GM12872 (cell line): ENCODE data around the gene ABL1.

Experiments used
- CTCF ChIP-seq: IDR thresholded peaks from 3 replicates; pipeline ENCODE4 v1.5.1; 2011; ENCODE audit warnings: low read depth, mild to moderate bottlenecking, low read length, moderate library complexity; ENCODE audit not compliant: insufficient read depth

ABL1 gene

DNA sequence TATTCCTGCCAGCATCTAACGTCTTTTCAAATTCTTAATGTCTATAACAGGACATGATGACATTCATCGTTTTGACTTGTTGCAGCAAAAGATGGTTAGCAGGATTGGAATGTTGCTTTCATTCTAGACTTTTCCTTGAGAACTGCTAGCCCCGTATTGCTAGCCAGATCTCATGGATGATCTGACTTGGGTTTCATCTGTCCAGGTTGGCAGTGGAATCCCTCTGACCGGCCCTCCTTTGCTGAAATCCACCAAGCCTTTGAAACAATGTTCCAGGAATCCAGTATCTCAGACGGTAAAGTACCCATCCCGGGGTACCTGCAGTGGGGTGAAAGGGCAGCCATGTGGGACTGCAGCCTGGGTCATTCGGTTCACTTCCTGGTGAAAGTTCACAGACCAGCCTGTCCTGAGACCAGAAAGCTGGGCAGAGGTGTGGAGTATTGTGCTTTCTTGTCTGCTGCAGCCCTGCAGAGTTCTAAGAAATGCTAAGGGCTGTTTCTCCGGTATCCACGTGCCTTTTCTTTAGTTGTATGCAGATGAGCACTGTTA lies 44.9 kb downstream of the ABL1 start:
- TF ChIP-seq CTCF, result no peak

DNA sequence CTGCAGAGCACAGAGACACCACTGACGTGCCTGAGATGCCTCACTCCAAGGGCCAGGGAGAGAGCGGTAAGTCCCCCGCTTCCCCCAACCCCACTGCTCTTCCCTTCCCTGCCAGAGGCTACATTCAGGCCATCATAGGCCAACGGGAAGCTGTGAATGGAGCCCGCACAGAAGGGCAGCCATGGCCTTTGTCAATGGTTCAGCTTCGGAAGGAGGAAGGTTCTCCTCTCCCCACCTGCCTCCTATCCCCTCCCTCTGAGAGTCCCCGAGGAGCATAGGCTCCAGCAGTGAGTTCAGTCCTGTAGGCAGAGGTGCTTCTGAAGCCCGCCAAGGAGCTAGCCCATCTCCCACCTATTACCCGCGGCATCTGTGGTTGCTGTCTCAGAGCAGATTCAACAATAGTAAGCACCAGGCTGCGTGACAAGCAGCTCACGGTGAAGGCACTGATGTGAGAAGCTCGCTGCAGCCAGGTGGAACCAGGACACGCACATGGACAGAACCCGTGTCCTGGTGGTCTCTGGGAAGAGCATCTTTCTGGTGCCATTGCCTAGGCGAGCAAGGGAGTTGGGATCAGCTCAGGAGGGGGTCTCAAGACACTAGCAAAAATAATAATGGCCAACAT lies 45.7 kb downstream of the ABL1 start:
- no peak for TF ChIP-seq CTCF

GRCh38 chr9:130881516-130881915 lies 46.5 kb downstream of the ABL1 start:
- no peak for TF ChIP-seq CTCF

GRCh38 chr9:130882696-130883225 lies 47.7 kb downstream of the ABL1 start:
- no peak for TF ChIP-seq CTCF

DNA sequence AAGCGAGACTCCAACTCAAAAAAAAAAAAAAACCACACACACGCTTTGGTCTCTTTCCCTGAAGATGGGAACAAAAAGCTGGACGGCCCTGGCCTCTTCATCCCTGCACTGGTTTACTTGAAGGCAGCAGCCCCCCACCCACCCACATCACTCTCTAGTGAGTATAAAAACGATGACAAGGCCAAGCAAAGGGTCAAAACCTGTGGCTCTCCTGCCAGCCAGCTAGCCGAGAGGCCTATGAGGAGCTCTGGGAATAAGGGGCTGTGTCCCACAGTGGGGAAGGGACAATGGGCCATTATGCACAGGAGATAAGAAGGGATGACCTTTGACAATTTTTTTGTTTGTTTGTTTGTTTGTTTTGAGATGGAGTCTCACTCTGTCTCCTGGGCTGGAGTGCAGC lies 48.4 kb downstream of the ABL1 start:
- TF ChIP-seq CTCF, result no peak

GRCh38 chr9:130884111-130884531 lies 49.1 kb downstream of the ABL1 start:
- no peak for TF ChIP-seq CTCF

- TF ChIP-seq CTCF, result no peak
These were observed 49.8 kb downstream of the ABL1 start for GRCh38 chr9:130884542-130885483.
